ENCODE results near the gene TMEM213. TPM values are rescaled to one million over a fixed set of nuclear protein-coding genes. Genes with fewer than 3 reads are reported as not detected.

Gene TMEM213
- total and polyA plus RNA-seq, 2 of the 13 experiments (the other 11 are each of a cell fraction or from before 2014, with no cell fraction given), result not detected

DNA sequence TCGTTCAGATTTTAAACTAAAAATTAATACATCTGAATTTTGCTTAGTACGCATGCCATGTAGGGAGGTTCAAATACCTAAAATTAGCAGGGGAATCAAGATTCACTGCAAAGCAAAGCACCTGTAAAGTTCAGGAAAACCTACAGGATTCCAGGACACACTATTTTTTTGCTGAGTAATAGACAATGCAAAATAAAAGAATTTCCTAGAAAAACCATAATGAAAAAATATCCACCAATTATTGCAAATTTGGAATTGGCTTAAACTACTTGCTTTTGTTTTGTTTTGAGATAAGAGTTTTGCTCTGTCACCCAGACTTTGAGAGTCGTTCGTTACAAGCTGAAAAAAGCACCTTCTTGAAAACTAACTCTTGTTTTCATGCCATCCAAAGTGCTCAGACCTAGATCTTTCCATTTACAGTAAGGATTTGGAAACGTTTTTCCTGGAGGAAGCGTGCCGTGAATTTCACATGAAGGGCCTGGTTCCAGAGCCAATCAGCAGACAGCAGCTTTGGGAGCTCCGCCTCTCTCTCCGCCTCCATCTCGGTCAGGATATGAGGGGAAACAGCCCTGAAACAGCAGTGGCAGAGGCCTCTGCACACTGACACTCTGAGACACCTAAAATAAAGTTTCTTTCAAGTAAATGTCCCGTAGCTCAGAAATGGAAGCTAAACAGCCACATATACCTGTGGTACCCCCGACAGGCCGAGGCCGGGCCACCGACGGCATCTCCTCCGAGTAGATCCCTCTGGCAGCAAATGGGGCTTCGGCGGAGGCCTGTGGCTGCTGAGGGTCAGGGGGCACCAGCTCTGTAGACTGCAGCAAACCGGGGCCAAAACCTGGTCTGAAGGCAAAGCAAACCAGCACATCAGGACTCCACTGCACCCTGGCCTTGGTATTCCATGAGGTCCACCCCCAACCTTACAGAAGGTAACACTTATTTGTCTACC lies 46.1 kb downstream of the TMEM213 start:
- no peak overlapping the region for H3K9ac ChIP-seq (ENCODE audit: insufficient read depth, low read depth, low read length)
- no peaks in the 10 kb centered on the region for H4K20me1 ChIP-seq (ENCODE audit: insufficient read depth, low read length)
- ATAC-seq, result no peak
- ChIA-PET POLR2A (no interaction called here), CTCF (ENCODE audit: low intra/inter-chr PET ratio, low total read pairs) (no interaction called here)
- in situ Hi-C loops (cut with HindIII; ENCODE audit: extremely low pct_ligation_motif_present, low pct_unique_long_range_greater_than_20kb) (no loop called here), intact Hi-C loops (cut with micrococcal nuclease; ENCODE audit: unreplicated experiment) (no loop called here)
- H3K27me3 ChIP-seq (ENCODE audit: control insufficient read depth in 1 of 2, insufficient read depth in 2 of 2, low read length in 2 of 2), result no peaks in the 10 kb centered on the region
- no TSS peak for BruUV-seq (replicated peaks)
- TF ChIP-seq MXD3 (CRISPR knock-in tag; IDR thresholded peaks at IDR 0.05) (no peak), ZBTB33 (CRISPR knock-in tag; IDR thresholded peaks at IDR 0.05) (no peak)
- 89% methylated on average over 14 of the region's 20 CpGs for WGBS (ENCODE audit: low lambda C conversion rate)
- no peak for FAIRE-seq
- H3K36me3 ChIP-seq (replicated peaks in 1 of 2; ENCODE audit: control insufficient read depth in 1 of 2, insufficient read depth in 2 of 2, low read length in 2 of 2), result no peaks in the 10 kb centered on the region
- no peak overlapping the region for H3K4me3 ChIP-seq (replicated peaks in 1 of 3; ENCODE audit: insufficient read depth in 1 of 3, low read depth in 2 of 3, low read length in 3 of 3)
- H3K79me2 ChIP-seq (ENCODE audit: insufficient read depth, low read length), result no peaks in the 10 kb centered on the region
- no peak overlapping the region for H2AFZ ChIP-seq (ENCODE audit: low read length)
- no peak overlapping the region for H3K27ac ChIP-seq (ENCODE audit: extremely low read length, insufficient read depth, low read length)
- DNase-seq (ENCODE audit: low spot score), result no peak
- no peaks in the 10 kb centered on the region for H3K9me3 ChIP-seq (ENCODE audit: low read length)
- H3K4me1 ChIP-seq (ENCODE audit: insufficient read depth, low read length), result no peaks in the 10 kb centered on the region
- H3K4me2 ChIP-seq (ENCODE audit: low read depth, low read length), result no peak overlapping the region

DNA sequence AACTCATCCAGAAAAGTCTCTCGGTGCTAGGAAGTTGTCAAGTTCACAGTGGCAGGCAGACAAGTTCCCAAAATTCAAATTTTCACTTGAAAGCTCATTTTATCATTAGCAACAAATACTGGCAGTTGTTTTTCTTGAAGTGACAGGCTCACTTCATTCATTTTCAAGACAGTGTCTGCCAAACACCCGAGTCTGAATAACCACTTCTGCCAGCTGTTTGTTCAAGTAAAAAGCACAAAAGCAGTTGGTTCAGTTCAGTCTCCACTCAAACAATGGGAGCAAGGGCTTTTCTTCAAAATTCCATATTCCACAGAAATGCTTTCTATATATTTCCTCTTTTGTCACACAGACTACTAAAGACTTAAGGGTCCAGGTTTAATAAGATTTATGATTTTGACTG lies 47.9 kb downstream of the TMEM213 start:
- 44% methylated on average over 2 of the region's 2 CpGs for WGBS (ENCODE audit: low lambda C conversion rate)
- H3K4me1 ChIP-seq (ENCODE audit: insufficient read depth, low read length), result no peaks in the 10 kb centered on the region
- no peak overlapping the region for H2AFZ ChIP-seq (ENCODE audit: low read length)
- FAIRE-seq (no peak), ATAC-seq (no peak), DNase-seq (ENCODE audit: low spot score) (no peak)
- CTCF ChIA-PET (ENCODE audit: low intra/inter-chr PET ratio, low total read pairs), result no interaction called here
- H3K9ac ChIP-seq (ENCODE audit: insufficient read depth, low read depth, low read length), result no peak overlapping the region
- no peaks in the 10 kb centered on the region; a peak in 1 of 5 replicates for H3K36me3 ChIP-seq (replicated peaks in 1 of 2; ENCODE audit: control insufficient read depth in 1 of 2, insufficient read depth in 2 of 2, low read length in 2 of 2)
- H3K4me3 ChIP-seq (replicated peaks in 1 of 3; ENCODE audit: insufficient read depth in 1 of 3, low read depth in 2 of 3, low read length in 3 of 3), result no peak overlapping the region
- H3K9me3 ChIP-seq (ENCODE audit: low read length), result no peaks in the 10 kb centered on the region
- no TSS peak for BruUV-seq (replicated peaks)
- intact Hi-C loops (cut with micrococcal nuclease; ENCODE audit: unreplicated experiment), result no loop called here
- TF ChIP-seq HMGXB4 (CRISPR knock-in tag; IDR thresholded peaks at IDR 0.05; ENCODE audit: borderline replicate concordance in 1 of 2, low read depth in 1 of 2) (no peak), ZNF790 (CRISPR knock-in tag; IDR thresholded peaks at IDR 0.05; ENCODE audit: borderline replicate concordance) (no peak), NCOR1 (IDR thresholded peaks at IDR 0.05; ENCODE audit: borderline replicate concordance, low read length) (no peak), RORA (CRISPR knock-in tag; IDR thresholded peaks at IDR 0.05) (no peak), CBFB (CRISPR knock-in tag; IDR thresholded peaks at IDR 0.05) (no peak)
- TF ChIP-seq, protein P1, sequence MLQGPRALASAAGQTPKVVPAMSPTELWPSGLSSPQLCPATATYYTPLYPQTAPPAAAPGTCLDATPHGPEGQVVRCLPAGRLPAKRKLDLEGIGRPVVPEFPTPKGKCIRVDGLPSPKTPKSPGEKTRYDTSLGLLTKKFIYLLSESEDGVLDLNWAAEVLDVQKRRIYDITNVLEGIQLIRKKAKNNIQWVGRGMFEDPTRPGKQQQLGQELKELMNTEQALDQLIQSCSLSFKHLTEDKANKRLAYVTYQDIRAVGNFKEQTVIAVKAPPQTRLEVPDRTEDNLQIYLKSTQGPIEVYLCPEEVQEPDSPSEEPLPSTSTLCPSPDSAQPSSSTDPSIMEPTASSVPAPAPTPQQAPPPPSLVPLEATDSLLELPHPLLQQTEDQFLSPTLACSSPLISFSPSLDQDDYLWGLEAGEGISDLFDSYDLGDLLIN (CRISPR knock-in tag; IDR thresholded peaks at IDR 0.05; ENCODE audit: borderline replicate concordance), result no peak
- H3K79me2 ChIP-seq (ENCODE audit: insufficient read depth, low read length), result no peaks in the 10 kb centered on the region
- H3K4me2 ChIP-seq (ENCODE audit: low read depth, low read length), result no peak overlapping the region
- in situ Hi-C loops (cut with HindIII; ENCODE audit: extremely low pct_ligation_motif_present, low pct_unique_long_range_greater_than_20kb), result no loop called here
- POLR2A ChIA-PET, result no interaction called here
- H3K27me3 ChIP-seq (ENCODE audit: control insufficient read depth in 1 of 2, insufficient read depth in 2 of 2, low read length in 2 of 2), result no peaks in the 10 kb centered on the region
- H3K27ac ChIP-seq (ENCODE audit: extremely low read length, insufficient read depth, low read length), result no peak overlapping the region
- H4K20me1 ChIP-seq (ENCODE audit: insufficient read depth, low read length), result no peaks in the 10 kb centered on the region

Measured in HepG2 (cell line).